ENCODE data around the gene FOXJ3.
"Not testable (repeated sequence)": the region's sequence is repeated elsewhere in the genome, so short reads cannot be mapped to it uniquely, and the experiment has no call there.

FOXJ3 gene

GRCh38 chr1:42209526-42210251 lies 125.3 kb downstream of the FOXJ3 start:
- DNase-seq (ENCODE audit: low read depth), result no peak
- H3K4me3 ChIP-seq (ENCODE audit: low read depth, low read length), result no peak overlapping the region
- no peak for TF ChIP-seq CTCF (IDR thresholded peaks at IDR 0.05; ENCODE audit: control insufficient read depth, extremely low read depth, insufficient read depth)

- not testable (repeated sequence) for DNase-seq (ENCODE audit: low read depth); H3K4me3 ChIP-seq (ENCODE audit: low read depth, low read length)
Observed at GRCh38 chr1:42206930-42207329, 128.1 kb downstream of the FOXJ3 start.

GRCh38 chr1:42206164-42206563 lies 128.9 kb downstream of the FOXJ3 start:
- H3K4me3 ChIP-seq (ENCODE audit: low read depth, low read length), result no peak overlapping the region
- no peak for TF ChIP-seq CTCF (IDR thresholded peaks at IDR 0.05; ENCODE audit: control insufficient read depth, extremely low read depth, insufficient read depth)

GRCh38 chr1:42201986-42202385 lies 133.0 kb downstream of the FOXJ3 start:
- no peak for DNase-seq (ENCODE audit: low read depth)
- no peak overlapping the region for H3K4me3 ChIP-seq (ENCODE audit: low read depth, low read length)
- no peak for TF ChIP-seq CTCF (IDR thresholded peaks at IDR 0.05; ENCODE audit: control insufficient read depth, extremely low read depth, insufficient read depth)

More at GRCh38 chr1:42206164-42206563, 128.9 kb downstream of the FOXJ3 start:
- no peak for DNase-seq (ENCODE audit: low read depth)

GRCh38 chr1:42198251-42198650 lies 136.8 kb downstream of the FOXJ3 start:
- DNase-seq (ENCODE audit: low read depth), result no peak
- no peak overlapping the region for H3K4me3 ChIP-seq (ENCODE audit: low read depth, low read length)
- no peak for TF ChIP-seq CTCF (IDR thresholded peaks at IDR 0.05; ENCODE audit: control insufficient read depth, extremely low read depth, insufficient read depth)

GRCh38 chr1:42195841-42196240 lies 139.2 kb downstream of the FOXJ3 start:
- DNase-seq (ENCODE audit: low read depth), result no peak
- no peak for TF ChIP-seq CTCF (IDR thresholded peaks at IDR 0.05; ENCODE audit: control insufficient read depth, extremely low read depth, insufficient read depth)

GRCh38 chr1:42192106-42192505 lies 142.9 kb downstream of the FOXJ3 start:
- H3K4me3 ChIP-seq (ENCODE audit: low read depth, low read length), result no peak overlapping the region
- TF ChIP-seq CTCF (IDR thresholded peaks at IDR 0.05; ENCODE audit: control insufficient read depth, extremely low read depth, insufficient read depth), result no peak
- no peak for DNase-seq (ENCODE audit: low read depth)

More at GRCh38 chr1:42195841-42196240, 139.2 kb downstream of the FOXJ3 start:
- no peak overlapping the region for H3K4me3 ChIP-seq (ENCODE audit: low read depth, low read length)
